CD4-positive, alpha-beta T cell treated with Interleukin-4 for 4 hours (primary cell): ENCODE data around the gene PCAT7.

Experiments used
- DNase-seq: peaks from one replicate; pipeline ENCODE4 v3.0.0-alpha.2; 2020

Gene PCAT7

GRCh38 chr9:94606646-94607422 is 52.0 kb downstream of the PCAT7 start:
- DNase-seq = no peak

- DNase-seq = no peak
Observed at GRCh38 chr9:94607423-94607691, 52.5 kb downstream of the PCAT7 start.

GRCh38 chr9:94610181-94610606 is 55.3 kb downstream of the PCAT7 start:
- DNase-seq = no peak

GRCh38 chr9:94611638-94612068 is 56.8 kb downstream of the PCAT7 start:
- no peak for DNase-seq

- no peak for DNase-seq
Observed at GRCh38 chr9:94612071-94612470, 57.2 kb downstream of the PCAT7 start.

- no peak for DNase-seq
Observed at GRCh38 chr9:94613003-94613402, 58.1 kb downstream of the PCAT7 start.

- DNase-seq = no peak
Observed at GRCh38 chr9:94619026-94619425, 64.1 kb downstream of the PCAT7 start.
